WERI-Rb-1 (cell line): ENCODE results near the gene ZNF785.

Source experiments
- DNase-seq: peaks from one replicate; pipeline ENCODE4 v3.0.0-alpha.2; 2020
- H3K27ac ChIP-seq: fragments of 250-450 bp; sonication (Bioruptor Pico); 2 replicates; pipeline ENCODE4 v1.5.1; 2020; ENCODE audit warnings: mild to moderate bottlenecking, moderate library complexity
- H3K27me3 ChIP-seq: fragments of 250-450 bp; sonication (Bioruptor Pico); 2 replicates; pipeline ENCODE4 v1.5.1; 2021; ENCODE audit warnings: mild to moderate bottlenecking, low read depth, moderate library complexity; ENCODE audit not compliant: insufficient read depth, severe bottlenecking
- H3K36me3 ChIP-seq: fragments of 250-450 bp; sonication (Bioruptor Pico); 2 replicates; pipeline ENCODE4 v1.5.1; 2020; ENCODE audit warnings: mild to moderate bottlenecking, moderate library complexity
- H3K4me3 ChIP-seq: 2 replicates; pipeline ENCODE4 v1.5.1; 2011; ENCODE audit warnings: low read depth, mild to moderate bottlenecking, control low read depth, low read length
- H3K9me3 ChIP-seq: fragments of 250-450 bp; sonication (Bioruptor Pico); 2 replicates; pipeline ENCODE4 v1.5.1; 2021; ENCODE audit warnings: mild to moderate bottlenecking, moderate library complexity; ENCODE audit not compliant: severe bottlenecking
- CTCF ChIP-seq: IDR thresholded peaks from 2 replicates; pipeline ENCODE4 v1.5.1; 2011; ENCODE audit warnings: low read depth, mild to moderate bottlenecking, control low read depth, inconsistent platforms, low read length

Gene ZNF785

GRCh38 chr16:30532285-30533145, 53.0 kb downstream of the ZNF785 start:
- Histone ChIP-seq H3K27me3 (no peaks in the 10 kb centered on the region), H3K36me3 (peaks cover 19% of the 10 kb centered on the region), H3K4me3 (no peak overlapping the region), H3K27ac (no peak overlapping the region), H3K9me3 (no peaks in the 10 kb centered on the region)
- no peak for TF ChIP-seq CTCF
- no peak for DNase-seq
